HEK293 (cell line): ENCODE data around the gene FCN1.

Experiments used
- CTCF ChIA-PET: fragments of 350-600 bp; formaldehyde crosslinking; extraction: SDS; loops from one replicate; lab custom pipeline; 2021; ENCODE audit warnings: antibody characterized with exemption; lab: Yijun Ruan, JAX
- POLR2A ChIA-PET: fragments of 300-600 bp; formaldehyde crosslinking; extraction: SDS; loops from one replicate; lab custom pipeline; 2020; ENCODE audit warnings: antibody characterized with exemption, inconsistent platforms; lab: Yijun Ruan, JAX
- H3K27ac ChIP-seq: fragments of 200-500 bp; sonication (Bioruptor generic); 2 replicates; pipeline ENCODE4 v1.5.1; 2014; ENCODE audit warnings: low read depth, low read length, control low read depth, inconsistent platforms; ENCODE audit errors: extremely low read depth
- H3K36me3 ChIP-seq, 2 experiments: fragments of 200-500 bp in 1 of 2; sonication (Bioruptor generic) in 1 of 2; 1 replicate in 1 of 2; 2 replicates in 1 of 2; pipeline ENCODE4 v1.5.1; 2014 to 2017; ENCODE audit warnings: inconsistent platforms in 2 of 2, low read length in 2 of 2; ENCODE audit not compliant: control insufficient read depth in 2 of 2, insufficient read depth in 1 of 2
- H3K4me1 ChIP-seq: fragments of 200-500 bp; sonication (Bioruptor generic); 2 replicates; pipeline ENCODE4 v1.5.1; 2014; ENCODE audit warnings: mild to moderate bottlenecking, low read length, inconsistent platforms; ENCODE audit not compliant: control insufficient read depth, insufficient read depth
- H3K4me3 ChIP-seq: 2 replicates; pipeline ENCODE4 v1.5.1; 2011; ENCODE audit warnings: low read depth, mild to moderate bottlenecking, control low read depth, low read length, moderate library complexity
- H3K9me3 ChIP-seq: fragments of 200-500 bp; sonication (Bioruptor generic); 2 replicates; pipeline ENCODE4 v1.5.1; 2014; ENCODE audit warnings: low read depth, low read length, inconsistent platforms; ENCODE audit not compliant: control insufficient read depth, insufficient read depth
- CTCF ChIP-seq: fragments of 450-650 bp; formaldehyde crosslinking; IDR thresholded peaks from 2 replicates; pipeline ENCODE4 v1.5.1; 2016; ENCODE audit warnings: missing biosample characterization, missing genetic modification characterization
- MZF1 ChIP-seq: fragments of 450-650 bp; formaldehyde crosslinking; IDR thresholded peaks from 2 replicates; pipeline ENCODE4 v1.5.1; 2017; ENCODE audit warnings: missing biosample characterization, missing genetic modification characterization, borderline replicate concordance
- ZBTB8A ChIP-seq: fragments of 450-650 bp; formaldehyde crosslinking; IDR thresholded peaks from 2 replicates; pipeline ENCODE4 v1.5.1; 2016; ENCODE audit warnings: missing biosample characterization, missing genetic modification characterization
- ZIC2 ChIP-seq: fragments of 450-650 bp; formaldehyde crosslinking; IDR thresholded peaks from 2 replicates; pipeline ENCODE4 v1.5.1; 2016; ENCODE audit warnings: missing biosample characterization, missing genetic modification characterization
- ZNF138 ChIP-seq: fragments of 450-650 bp; formaldehyde crosslinking; IDR thresholded peaks from 2 replicates; pipeline ENCODE4 v1.5.1; 2016; ENCODE audit warnings: missing biosample characterization, missing genetic modification characterization, borderline replicate concordance
- ZNF16 ChIP-seq: fragments of 450-650 bp; formaldehyde crosslinking; IDR thresholded peaks from 2 replicates; pipeline ENCODE4 v1.5.1; 2016; ENCODE audit warnings: low read depth, missing biosample characterization, missing genetic modification characterization
- ZNF26 ChIP-seq: fragments of 450-650 bp; formaldehyde crosslinking; IDR thresholded peaks from 2 replicates; pipeline ENCODE4 v1.5.1; 2016; ENCODE audit warnings: missing biosample characterization, missing genetic modification characterization
- ZNF302 ChIP-seq: fragments of 450-650 bp; formaldehyde crosslinking; IDR thresholded peaks from 2 replicates; pipeline ENCODE4 v1.5.1; 2016; ENCODE audit warnings: missing biosample characterization, missing genetic modification characterization, low read depth
- ZNF473 ChIP-seq: fragments of 450-650 bp; formaldehyde crosslinking; IDR thresholded peaks from 2 replicates; pipeline ENCODE4 v1.5.1; 2017; ENCODE audit warnings: missing biosample characterization, missing genetic modification characterization
- ZNF639 ChIP-seq: fragments of 450-650 bp; formaldehyde crosslinking; IDR thresholded peaks from 2 replicates; pipeline ENCODE4 v1.5.1; 2016; ENCODE audit warnings: missing biosample characterization, missing genetic modification characterization
- ZNF677 ChIP-seq: fragments of 450-650 bp; IDR thresholded peaks from 2 replicates; pipeline ENCODE4 v1.5.0; 2018; ENCODE audit warnings: missing biosample characterization, mild to moderate bottlenecking, missing genetic modification characterization, moderate library complexity
- ZNF707 ChIP-seq: fragments of 450-650 bp; formaldehyde crosslinking; IDR thresholded peaks from 2 replicates; pipeline ENCODE4 v1.5.1; 2016; ENCODE audit warnings: missing biosample characterization, missing genetic modification characterization
- ZSCAN5A ChIP-seq: fragments of 450-650 bp; formaldehyde crosslinking; IDR thresholded peaks from 2 replicates; pipeline ENCODE4 v1.5.1; 2016; ENCODE audit warnings: missing biosample characterization, missing genetic modification characterization
- TF ChIP-seq, protein P1 (sequence below): fragments of 450-650 bp; formaldehyde crosslinking; IDR thresholded peaks from 2 replicates; pipeline ENCODE4 v1.5.1; 2017; ENCODE audit warnings: missing biosample characterization, missing genetic modification characterization
- TF ChIP-seq, protein P2 (sequence below): fragments of 450-650 bp; formaldehyde crosslinking; IDR thresholded peaks from 2 replicates; pipeline ENCODE4 v1.5.1; 2016; ENCODE audit warnings: missing biosample characterization, missing genetic modification characterization

Gene FCN1

DNA sequence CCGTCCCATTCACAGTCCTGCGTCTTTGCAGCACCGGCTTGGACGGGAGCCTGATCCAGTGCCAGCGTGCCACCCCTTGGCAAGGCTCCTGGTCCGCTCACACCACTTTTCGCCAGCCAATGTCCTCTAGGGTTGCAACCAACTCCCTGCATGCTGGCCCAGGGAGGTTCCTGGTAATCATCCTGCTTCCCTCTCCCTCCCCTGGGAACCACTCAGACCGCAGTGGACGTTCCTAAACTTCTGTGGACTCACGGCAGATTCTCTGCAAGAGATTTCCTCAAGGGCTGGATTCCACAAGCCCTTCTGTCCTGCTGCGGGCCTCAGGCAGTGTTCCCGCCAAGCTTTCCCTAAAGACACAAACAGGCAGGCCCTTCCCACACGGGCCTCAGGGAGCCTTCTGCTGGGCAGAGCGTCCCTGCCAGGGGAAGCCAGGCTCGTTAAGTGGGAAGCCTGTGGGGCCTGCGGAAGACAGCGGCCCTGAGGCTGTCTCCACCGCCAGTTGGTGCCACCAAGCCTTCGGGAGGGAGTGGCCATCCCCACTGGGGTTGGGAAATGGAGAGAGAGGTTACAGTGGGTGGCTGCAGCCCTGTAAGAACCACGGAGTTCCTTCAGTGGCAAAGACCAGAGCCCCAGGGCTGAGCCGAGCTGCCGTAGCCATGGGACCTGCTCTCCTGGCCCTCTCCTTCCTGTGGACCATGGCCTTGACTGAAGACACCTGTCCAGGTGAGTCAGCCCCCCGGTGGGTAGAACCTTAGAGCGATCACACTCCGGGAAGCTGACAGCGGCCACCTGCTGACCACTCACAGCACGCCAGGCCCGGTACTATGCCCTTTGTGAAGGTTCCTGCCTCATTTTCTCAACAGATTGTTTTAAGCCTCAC is 53.5 kb downstream of the FCN1 start:
- ChIA-PET CTCF (interaction anchor here (0.6 kb wide), 1 partner anchor 94 kb away, joined by 4 read pairs; no protein-coding TSS in a partner anchor), POLR2A (no interaction called here)
- no peak overlapping the region for H3K4me3 ChIP-seq
- H3K9me3 ChIP-seq = no peaks in the 10 kb centered on the region
- H3K27ac ChIP-seq = no peak overlapping the region
- TF ChIP-seq ZNF16 (tag by site-specific recombination) (no peak), ZIC2 (tag by site-specific recombination) (peak; percentile 46)
- no peaks in the 10 kb centered on the region for H3K4me1 ChIP-seq
- no peaks in the 10 kb centered on the region for H3K36me3 ChIP-seq

GRCh38 chr9:134863306-134863902 is 54.3 kb downstream of the FCN1 start:
- CTCF ChIA-PET = no interaction called here

More at GRCh38 chr9:134863306-134863902, 54.3 kb downstream of the FCN1 start:
- Histone ChIP-seq H3K4me1 (no peaks in the 10 kb centered on the region), H3K4me3 (no peak overlapping the region), H3K36me3 (no peaks in the 10 kb centered on the region), H3K27ac (no peak overlapping the region), H3K9me3 (no peaks in the 10 kb centered on the region)
- no peak for TF ChIP-seq MZF1 (tag by site-specific recombination)
- TF ChIP-seq ZNF639 (tag by site-specific recombination) = no peak
- TF ChIP-seq ZNF138 (tag by site-specific recombination) = no peak
- TF ChIP-seq ZBTB8A = no peak
- no peak for TF ChIP-seq ZNF302 (tag by site-specific recombination)
- no peak for TF ChIP-seq ZNF707 (tag by site-specific recombination)
- no peak for TF ChIP-seq ZNF26
- TF ChIP-seq ZNF677 = no peak
- no peak for TF ChIP-seq ZSCAN5A (tag by site-specific recombination)
- TF ChIP-seq CTCF (tag by site-specific recombination) = no peak
- TF ChIP-seq, protein P1, sequence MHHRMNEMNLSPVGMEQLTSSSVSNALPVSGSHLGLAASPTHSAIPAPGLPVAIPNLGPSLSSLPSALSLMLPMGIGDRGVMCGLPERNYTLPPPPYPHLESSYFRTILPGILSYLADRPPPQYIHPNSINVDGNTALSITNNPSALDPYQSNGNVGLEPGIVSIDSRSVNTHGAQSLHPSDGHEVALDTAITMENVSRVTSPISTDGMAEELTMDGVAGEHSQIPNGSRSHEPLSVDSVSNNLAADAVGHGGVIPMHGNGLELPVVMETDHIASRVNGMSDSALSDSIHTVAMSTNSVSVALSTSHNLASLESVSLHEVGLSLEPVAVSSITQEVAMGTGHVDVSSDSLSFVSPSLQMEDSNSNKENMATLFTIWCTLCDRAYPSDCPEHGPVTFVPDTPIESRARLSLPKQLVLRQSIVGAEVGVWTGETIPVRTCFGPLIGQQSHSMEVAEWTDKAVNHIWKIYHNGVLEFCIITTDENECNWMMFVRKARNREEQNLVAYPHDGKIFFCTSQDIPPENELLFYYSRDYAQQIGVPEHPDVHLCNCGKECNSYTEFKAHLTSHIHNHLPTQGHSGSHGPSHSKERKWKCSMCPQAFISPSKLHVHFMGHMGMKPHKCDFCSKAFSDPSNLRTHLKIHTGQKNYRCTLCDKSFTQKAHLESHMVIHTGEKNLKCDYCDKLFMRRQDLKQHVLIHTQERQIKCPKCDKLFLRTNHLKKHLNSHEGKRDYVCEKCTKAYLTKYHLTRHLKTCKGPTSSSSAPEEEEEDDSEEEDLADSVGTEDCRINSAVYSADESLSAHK (tag by site-specific recombination) = no peak
- TF ChIP-seq ZNF473 (tag by site-specific recombination) = no peak
- TF ChIP-seq, protein P2, sequence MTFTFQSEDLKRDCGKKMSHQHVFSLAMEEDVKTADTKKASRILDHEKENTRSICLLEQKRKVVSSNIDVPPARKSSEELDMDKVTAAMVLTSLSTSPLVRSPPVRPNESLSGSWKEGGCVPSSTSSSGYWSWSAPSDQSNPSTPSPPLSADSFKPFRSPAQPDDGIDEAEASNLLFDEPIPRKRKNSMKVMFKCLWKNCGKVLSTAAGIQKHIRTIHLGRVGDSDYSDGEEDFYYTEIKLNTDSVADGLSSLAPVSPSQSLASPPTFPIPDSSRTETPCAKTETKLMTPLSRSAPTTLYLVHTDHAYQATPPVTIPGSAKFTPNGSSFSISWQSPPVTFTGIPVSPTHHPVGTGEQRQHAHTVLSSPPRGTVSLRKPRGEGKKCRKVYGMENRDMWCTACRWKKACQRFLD = no peak
- POLR2A ChIA-PET = no interaction called here
